ENCODE measurements around the gene NOPCHAP1. TPM values are rescaled to one million over a fixed set of nuclear protein-coding genes. Genes with fewer than 3 reads are reported as not detected.

NOPCHAP1 gene
- total and polyA plus RNA-seq, 8 donors: 9.3 to 17.1 (median 14.4) TPM

DNA sequence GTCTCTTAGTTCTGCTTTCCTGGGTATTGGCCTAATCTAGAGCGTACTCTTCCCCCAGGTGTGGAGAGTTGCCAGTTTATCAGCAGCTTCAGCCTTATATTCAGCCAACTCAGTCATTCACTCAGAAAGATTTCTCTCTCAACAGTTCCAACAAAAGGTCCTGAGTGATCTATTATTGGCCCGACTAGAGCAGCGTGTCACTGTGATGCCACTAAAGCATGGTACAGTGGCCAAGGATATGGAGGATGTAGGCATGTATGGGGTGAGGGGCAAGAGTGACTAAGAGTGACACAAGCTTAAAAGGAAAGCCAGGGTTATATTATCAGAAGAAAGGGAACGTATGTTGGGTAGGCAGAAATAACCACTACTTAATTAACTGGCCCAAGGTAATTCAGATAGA is 4.8 kb downstream of the NOPCHAP1 start:
- intact Hi-C loops (cut with DNase I): no loop called here
- H3K36me3 ChIP-seq: peaks cover 0 to 42% of the 10 kb centered on the region in 2 donors
- no peaks in the 10 kb centered on the region for H3K9me3 ChIP-seq

DNA sequence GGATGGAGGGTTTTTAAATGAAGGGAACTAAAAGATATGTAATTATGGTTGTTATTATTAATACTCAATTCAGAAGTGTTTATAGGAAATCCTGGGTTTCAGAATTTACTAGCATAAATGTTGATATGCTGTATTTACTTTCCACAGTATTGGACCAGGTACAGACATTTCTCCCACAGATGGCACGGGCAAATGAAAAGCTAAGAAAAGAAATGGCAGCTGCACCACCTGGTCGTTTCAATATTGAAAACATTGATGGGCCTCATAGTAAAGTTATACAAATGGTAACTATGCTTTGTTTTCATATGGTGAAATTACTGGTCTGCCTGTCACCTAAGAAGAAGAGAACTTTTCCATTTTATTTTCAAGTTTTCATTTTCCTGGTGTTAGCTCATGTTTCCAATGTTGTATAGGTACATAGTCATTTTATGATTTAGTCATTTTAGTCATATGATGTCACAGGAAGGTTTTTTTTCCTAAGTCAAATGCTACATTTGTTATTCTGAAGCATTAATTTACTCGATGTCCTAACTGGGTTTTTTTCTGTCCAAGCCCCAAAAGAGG is 5.5 kb downstream of the NOPCHAP1 start:
- TF ChIP-seq, protein P1, sequence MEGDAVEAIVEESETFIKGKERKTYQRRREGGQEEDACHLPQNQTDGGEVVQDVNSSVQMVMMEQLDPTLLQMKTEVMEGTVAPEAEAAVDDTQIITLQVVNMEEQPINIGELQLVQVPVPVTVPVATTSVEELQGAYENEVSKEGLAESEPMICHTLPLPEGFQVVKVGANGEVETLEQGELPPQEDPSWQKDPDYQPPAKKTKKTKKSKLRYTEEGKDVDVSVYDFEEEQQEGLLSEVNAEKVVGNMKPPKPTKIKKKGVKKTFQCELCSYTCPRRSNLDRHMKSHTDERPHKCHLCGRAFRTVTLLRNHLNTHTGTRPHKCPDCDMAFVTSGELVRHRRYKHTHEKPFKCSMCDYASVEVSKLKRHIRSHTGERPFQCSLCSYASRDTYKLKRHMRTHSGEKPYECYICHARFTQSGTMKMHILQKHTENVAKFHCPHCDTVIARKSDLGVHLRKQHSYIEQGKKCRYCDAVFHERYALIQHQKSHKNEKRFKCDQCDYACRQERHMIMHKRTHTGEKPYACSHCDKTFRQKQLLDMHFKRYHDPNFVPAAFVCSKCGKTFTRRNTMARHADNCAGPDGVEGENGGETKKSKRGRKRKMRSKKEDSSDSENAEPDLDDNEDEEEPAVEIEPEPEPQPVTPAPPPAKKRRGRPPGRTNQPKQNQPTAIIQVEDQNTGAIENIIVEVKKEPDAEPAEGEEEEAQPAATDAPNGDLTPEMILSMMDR (IDR thresholded peaks at IDR 0.05): no peak
- H3K27ac ChIP-seq: no peak overlapping the region
- H3K9me3 ChIP-seq: no peaks in the 10 kb centered on the region
- no peak overlapping the region for H3K4me3 ChIP-seq
- peaks cover 11 to 17% of the 10 kb centered on the region in 2 donors for H3K4me1 ChIP-seq
- H3K27me3 ChIP-seq: no peaks in the 10 kb centered on the region
- no peak for DNase-seq
- peaks cover 0 to 47% of the 10 kb centered on the region in 2 donors for H3K36me3 ChIP-seq
- no peak for ATAC-seq
- intact Hi-C loops (cut with DNase I): no loop called here

More for the DNA sequence above, 4.8 kb downstream of the NOPCHAP1 start:
- Histone ChIP-seq H3K27me3 (no peaks in the 10 kb centered on the region), H3K27ac (no peak overlapping the region), H3K4me1 (peaks cover 11 to 20% of the 10 kb centered on the region in 2 donors), H3K4me3 (no peak overlapping the region)
- TF ChIP-seq, protein P1 (IDR thresholded peaks at IDR 0.05): no peak
- DNase-seq (no peak), ATAC-seq (no peak)

DNA sequence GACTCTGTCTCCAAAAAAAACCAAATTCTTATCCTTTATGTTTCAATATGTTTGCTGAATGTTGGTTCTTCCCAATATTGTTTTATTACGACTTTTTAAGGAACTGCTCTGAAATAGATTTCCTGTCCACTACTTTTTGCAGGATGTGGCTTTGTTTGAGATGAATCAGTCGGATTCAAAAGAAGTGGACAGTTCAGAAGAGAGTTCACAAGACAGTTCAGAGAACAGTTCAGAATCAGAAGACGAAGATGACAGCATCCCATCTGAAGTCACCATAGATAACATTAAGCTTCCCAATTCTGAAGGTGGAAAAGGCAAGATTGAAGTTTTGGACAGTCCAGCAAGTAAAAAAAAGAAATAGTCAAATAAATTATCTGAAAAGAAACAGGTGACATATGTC is 8.2 kb downstream of the NOPCHAP1 start:
- TF ChIP-seq, protein P1 (IDR thresholded peaks at IDR 0.05): no peak
- peaks cover 0 to 58% of the 10 kb centered on the region in 2 donors for H3K36me3 ChIP-seq

DNA sequence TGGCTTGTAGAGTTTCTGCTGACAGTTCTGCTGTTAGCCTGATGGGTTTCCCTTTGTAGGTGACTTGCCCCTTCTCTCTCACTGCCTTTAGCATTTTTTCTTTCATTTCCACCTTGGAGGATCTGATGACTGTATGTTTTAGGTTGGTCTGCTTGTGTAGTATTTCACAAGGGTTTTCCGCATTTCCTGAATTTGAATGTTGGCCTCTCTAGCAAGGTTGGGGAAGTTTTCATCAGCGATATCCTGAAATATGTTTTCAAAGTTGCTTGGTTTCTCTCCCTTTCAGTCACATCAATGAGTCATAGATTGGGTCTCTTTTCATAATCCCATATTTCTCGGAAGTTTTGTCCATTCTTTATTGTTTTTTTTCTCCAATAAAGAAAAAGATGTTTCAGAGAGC is 11.4 kb downstream of the NOPCHAP1 start:
- TF ChIP-seq, protein P1 (IDR thresholded peaks at IDR 0.05): no peak
- DNase-seq (no peak), ATAC-seq (no peak)
- H3K9me3 ChIP-seq: no peaks in the 10 kb centered on the region
- H3K4me1 ChIP-seq: no peaks in the 10 kb centered on the region
- intact Hi-C loops (cut with DNase I): no loop called here
- H3K27me3 ChIP-seq: no peaks in the 10 kb centered on the region
- H3K36me3 ChIP-seq: peaks cover 0 to 67% of the 10 kb centered on the region in 2 donors
- no peak overlapping the region for H3K27ac ChIP-seq
- H3K4me3 ChIP-seq: no peak overlapping the region

More for the DNA sequence above, 8.2 kb downstream of the NOPCHAP1 start:
- intact Hi-C loops (cut with DNase I): no loop called here
- Histone ChIP-seq H3K27ac (no peak overlapping the region), H3K9me3 (no peaks in the 10 kb centered on the region), H3K27me3 (no peaks in the 10 kb centered on the region), H3K4me1 (no peaks in the 10 kb centered on the region), H3K4me3 (no peak overlapping the region)
- ATAC-seq: no peak
- no peak for DNase-seq

DNA sequence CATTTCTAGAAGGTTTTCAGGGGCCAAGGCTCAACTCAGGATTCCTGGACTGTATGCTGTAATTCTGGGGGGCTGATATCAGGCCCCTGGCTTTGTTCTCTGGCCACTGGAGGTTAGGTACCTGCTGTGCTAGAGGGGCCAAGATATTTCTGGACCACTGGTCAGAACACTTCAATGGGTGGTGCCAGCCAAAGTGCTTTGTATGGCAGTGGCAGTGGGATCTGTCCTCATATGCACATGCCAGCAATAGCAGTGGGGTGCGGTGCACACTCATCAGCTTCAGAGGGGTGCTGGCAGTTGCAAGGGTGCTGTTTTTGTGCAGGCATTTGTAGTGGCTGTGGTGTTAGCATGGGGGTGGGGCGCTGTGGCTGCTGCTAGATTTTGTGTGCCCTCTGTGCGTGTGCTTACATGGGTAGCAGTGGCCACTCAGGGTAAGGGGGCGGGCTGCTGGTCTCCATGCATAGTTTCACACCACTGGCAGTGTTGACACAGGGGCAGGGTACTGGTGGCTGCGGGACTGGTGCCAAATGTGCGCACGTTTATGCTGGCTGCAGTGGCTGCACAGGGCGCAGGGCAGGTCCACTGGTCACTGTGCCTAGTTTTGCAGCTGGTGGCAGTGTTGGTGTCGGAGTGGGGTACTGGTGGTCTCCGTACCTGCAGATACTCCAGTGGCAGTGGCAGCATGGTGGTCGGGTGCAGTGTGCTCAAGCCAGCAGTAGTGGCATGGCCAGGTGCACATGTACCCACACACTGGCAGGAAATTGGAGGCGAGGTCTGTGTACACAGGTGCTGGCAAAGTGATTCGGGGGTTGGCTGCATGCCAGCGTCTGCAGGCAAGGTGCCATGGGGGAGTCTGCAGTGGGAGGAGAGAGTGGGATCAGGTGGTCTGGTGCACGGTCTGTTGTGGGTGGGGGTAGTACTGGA is 12.6 kb downstream of the NOPCHAP1 start:
- ATAC-seq (peak; percentile 60), DNase-seq (peak in 1 of 4 donors; percentile 48)
- Histone ChIP-seq H3K27ac (no peak overlapping the region), H3K4me3 (no peak overlapping the region), H3K27me3 (no peaks in the 10 kb centered on the region), H3K4me1 (no peaks in the 10 kb centered on the region), H3K9me3 (no peaks in the 10 kb centered on the region), H3K36me3 (peaks cover 0 to 67% of the 10 kb centered on the region in 2 donors)
- intact Hi-C loops (cut with DNase I): no loop called here
- TF ChIP-seq, protein P1 (IDR thresholded peaks at IDR 0.05): no peak
